Prostate gland (tissue), 2 donors: ENCODE results near the gene KRT6C.

Experiments used
- CTCF ChIP-seq, 4 experiments: fragments of 200-600 bp in 2 of 4; fragments of 450-650 bp in 2 of 4; sonication (generic) in 2 of 4; IDR thresholded peaks; 1 replicate in 3 of 4; 2 replicates in 1 of 4; pipeline ENCODE4 v1.5.1; 2016 to 2019; ENCODE audit warnings: antibody characterized with exemption in 4 of 4, mild to moderate bottlenecking in 2 of 4, moderate library complexity in 2 of 4
- POLR2AphosphoS5 ChIP-seq: sonication (generic); formaldehyde crosslinking; IDR thresholded peaks from one replicate; pipeline ENCODE4 v1.6.1; 2017; ENCODE audit warnings: antibody characterized with exemption

- TF ChIP-seq CTCF (IDR thresholded peaks at IDR 0.05) (no peak), POLR2AphosphoS5 (no peak)
Observed at GRCh38 chr12:52432559-52433207, 40.9 kb downstream of the KRT6C start.
